ENCODE data around the gene SCFD1.

DNA sequence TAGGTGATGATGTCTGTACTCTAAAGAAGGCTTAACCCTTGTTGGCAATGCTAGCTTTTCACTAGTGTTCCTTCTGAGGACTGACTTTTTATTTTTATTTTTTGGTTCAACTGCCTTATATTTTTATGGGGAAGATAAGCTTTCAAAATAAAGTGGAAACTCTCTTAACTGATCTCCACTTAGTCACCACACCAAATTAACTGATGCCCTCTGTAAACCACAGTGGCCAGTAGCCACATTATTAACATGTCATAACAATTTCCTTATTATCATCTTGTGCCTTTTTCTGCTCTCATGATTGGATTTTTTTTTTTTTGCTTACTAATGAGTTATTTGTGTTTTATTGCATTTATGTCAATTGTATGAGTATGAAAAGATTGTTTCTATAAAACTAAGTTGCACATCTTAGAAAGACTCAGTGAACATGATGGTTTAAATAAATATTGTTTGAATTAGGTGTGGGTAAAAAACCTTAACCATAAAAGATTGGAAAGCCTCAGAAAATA is 56.9 kb downstream of the SCFD1 start:
- TF ChIP-seq, protein P1, sequence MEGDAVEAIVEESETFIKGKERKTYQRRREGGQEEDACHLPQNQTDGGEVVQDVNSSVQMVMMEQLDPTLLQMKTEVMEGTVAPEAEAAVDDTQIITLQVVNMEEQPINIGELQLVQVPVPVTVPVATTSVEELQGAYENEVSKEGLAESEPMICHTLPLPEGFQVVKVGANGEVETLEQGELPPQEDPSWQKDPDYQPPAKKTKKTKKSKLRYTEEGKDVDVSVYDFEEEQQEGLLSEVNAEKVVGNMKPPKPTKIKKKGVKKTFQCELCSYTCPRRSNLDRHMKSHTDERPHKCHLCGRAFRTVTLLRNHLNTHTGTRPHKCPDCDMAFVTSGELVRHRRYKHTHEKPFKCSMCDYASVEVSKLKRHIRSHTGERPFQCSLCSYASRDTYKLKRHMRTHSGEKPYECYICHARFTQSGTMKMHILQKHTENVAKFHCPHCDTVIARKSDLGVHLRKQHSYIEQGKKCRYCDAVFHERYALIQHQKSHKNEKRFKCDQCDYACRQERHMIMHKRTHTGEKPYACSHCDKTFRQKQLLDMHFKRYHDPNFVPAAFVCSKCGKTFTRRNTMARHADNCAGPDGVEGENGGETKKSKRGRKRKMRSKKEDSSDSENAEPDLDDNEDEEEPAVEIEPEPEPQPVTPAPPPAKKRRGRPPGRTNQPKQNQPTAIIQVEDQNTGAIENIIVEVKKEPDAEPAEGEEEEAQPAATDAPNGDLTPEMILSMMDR (IDR thresholded peaks at IDR 0.05 in 4 of 5, conservative IDR thresholded peaks at IDR 0.05 in 1 of 5) = no peak
- no peak for TF ChIP-seq POLR2A (IDR thresholded peaks at IDR 0.05)

Data from gastrocnemius medialis (tissue), 4 donors.